Measurements from ENCODE around the gene COA1. TPM values are rescaled to one million over a fixed set of nuclear protein-coding genes. Genes with fewer than 3 reads are reported as not detected.
"Not testable (repeated sequence)": the region's sequence is repeated elsewhere in the genome, so short reads cannot be mapped to it uniquely, and the experiment has no call there.

Gene COA1
- total RNA-seq, 1 experiment from 2014 or later = 151 TPM

DNA sequence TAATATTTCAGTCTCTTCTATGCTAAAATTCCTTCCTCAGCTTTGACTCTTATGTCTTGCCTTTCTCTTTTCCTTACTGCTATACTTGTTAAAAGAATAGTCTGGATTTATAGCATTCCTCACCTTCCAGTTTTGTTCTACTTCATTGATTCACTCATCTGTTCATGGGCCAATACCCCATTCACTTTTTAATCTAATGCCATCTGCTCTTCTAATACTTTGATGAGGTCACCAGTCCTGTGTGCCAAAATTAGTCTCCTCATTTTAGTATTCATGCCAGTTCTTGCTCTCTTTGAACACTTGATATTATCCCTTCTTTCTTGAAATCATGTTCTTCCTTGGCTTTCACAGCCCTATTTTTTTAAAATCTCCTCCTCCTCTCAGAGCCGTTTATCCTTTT lies 127.1 kb downstream of the COA1 start:
- H3K27me3 ChIP-seq (ENCODE audit: insufficient read depth, low read depth) = no peaks in the 10 kb centered on the region
- no peak overlapping the region for H3K27ac ChIP-seq
- ChIA-PET CTCF (no interaction called here), POLR2A (ENCODE audit: unreplicated experiment) (no interaction called here)
- no peak overlapping the region for H3K4me2 ChIP-seq
- no peaks in the 10 kb centered on the region for H3K4me1 ChIP-seq (replicated peaks; ENCODE audit: insufficient read depth)
- peaks cover 72% of the 10 kb centered on the region for H3K79me2 ChIP-seq (ENCODE audit: low read depth)
- intact Hi-C loops (cut with micrococcal nuclease; ENCODE audit: unreplicated experiment) = no loop called here
- H2AFZ ChIP-seq = no peak overlapping the region
- TF ChIP-seq, protein P1, sequence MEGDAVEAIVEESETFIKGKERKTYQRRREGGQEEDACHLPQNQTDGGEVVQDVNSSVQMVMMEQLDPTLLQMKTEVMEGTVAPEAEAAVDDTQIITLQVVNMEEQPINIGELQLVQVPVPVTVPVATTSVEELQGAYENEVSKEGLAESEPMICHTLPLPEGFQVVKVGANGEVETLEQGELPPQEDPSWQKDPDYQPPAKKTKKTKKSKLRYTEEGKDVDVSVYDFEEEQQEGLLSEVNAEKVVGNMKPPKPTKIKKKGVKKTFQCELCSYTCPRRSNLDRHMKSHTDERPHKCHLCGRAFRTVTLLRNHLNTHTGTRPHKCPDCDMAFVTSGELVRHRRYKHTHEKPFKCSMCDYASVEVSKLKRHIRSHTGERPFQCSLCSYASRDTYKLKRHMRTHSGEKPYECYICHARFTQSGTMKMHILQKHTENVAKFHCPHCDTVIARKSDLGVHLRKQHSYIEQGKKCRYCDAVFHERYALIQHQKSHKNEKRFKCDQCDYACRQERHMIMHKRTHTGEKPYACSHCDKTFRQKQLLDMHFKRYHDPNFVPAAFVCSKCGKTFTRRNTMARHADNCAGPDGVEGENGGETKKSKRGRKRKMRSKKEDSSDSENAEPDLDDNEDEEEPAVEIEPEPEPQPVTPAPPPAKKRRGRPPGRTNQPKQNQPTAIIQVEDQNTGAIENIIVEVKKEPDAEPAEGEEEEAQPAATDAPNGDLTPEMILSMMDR (conservative IDR thresholded peaks at IDR 0.05) = no peak
- TF ChIP-seq EZH2 (IDR thresholded peaks at IDR 0.05; ENCODE audit: low read depth) = no peak
- peaks cover 11% of the 10 kb centered on the region; the same call in 1 of the 2 replicates for H3F3A ChIP-seq (ENCODE audit: insufficient read depth, low read depth)
- no TSS peak for BruUV-seq (replicated peaks)
- H3K36me3 ChIP-seq (ENCODE audit: low read depth) = peaks cover 72% of the 10 kb centered on the region
- DNase-seq = no peak
- H3K4me3 ChIP-seq = no peak overlapping the region
- peaks cover 16% of the 10 kb centered on the region for H3K9me3 ChIP-seq (ENCODE audit: insufficient read depth, low read depth)
- peaks cover 48% of the 10 kb centered on the region for H4K20me1 ChIP-seq (ENCODE audit: insufficient read depth)
- no peaks in the 10 kb centered on the region for H3K9me2 ChIP-seq (ENCODE audit: insufficient read depth)

DNA sequence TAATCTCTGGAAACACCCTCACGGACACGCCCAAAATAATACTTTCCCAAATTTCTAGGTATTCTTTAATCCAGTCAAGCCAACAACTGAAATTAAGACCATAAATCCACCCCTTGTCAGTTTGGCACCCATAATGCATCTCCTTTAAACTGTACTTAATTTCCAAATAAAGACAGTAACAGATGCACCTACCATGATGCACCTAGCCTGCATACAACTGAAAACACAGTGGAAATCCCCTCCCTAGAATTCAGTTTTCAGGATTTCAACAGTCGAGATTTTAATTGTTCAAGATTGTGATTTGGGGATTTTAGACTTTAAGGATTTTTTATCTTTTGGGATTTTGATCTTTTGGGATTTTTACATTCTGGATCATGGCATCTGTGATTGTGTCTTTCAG lies 129.3 kb downstream of the COA1 start:
- ChIA-PET POLR2A (ENCODE audit: unreplicated experiment) (interaction anchor here (0.6 kb wide), 1 partner anchor 46 kb away, joined by 3 read pairs; no protein-coding TSS in a partner anchor), CTCF (no interaction called here)
- Histone ChIP-seq H3K79me2 (ENCODE audit: low read depth) (peaks cover 73% of the 10 kb centered on the region), H3K9me2 (ENCODE audit: insufficient read depth) (no peaks in the 10 kb centered on the region), H3F3A (ENCODE audit: insufficient read depth, low read depth) (peaks cover 24% of the 10 kb centered on the region), H3K4me3 (no peak overlapping the region), H4K20me1 (ENCODE audit: insufficient read depth) (peaks cover 38% of the 10 kb centered on the region), H3K27ac (no peak overlapping the region), H3K36me3 (ENCODE audit: low read depth) (peaks cover 78% of the 10 kb centered on the region), H2AFZ (no peak overlapping the region), H3K27me3 (ENCODE audit: insufficient read depth, low read depth) (no peaks in the 10 kb centered on the region), H3K4me2 (no peak overlapping the region), H3K4me1 (replicated peaks; ENCODE audit: insufficient read depth) (peaks cover 13% of the 10 kb centered on the region), H3K9me3 (ENCODE audit: insufficient read depth, low read depth) (peaks cover 15% of the 10 kb centered on the region)
- DNase-seq = no peak
- BruUV-seq (replicated peaks) = no TSS peak
- TF ChIP-seq, protein P1 (conservative IDR thresholded peaks at IDR 0.05) = no peak
- no peak for TF ChIP-seq EZH2 (IDR thresholded peaks at IDR 0.05; ENCODE audit: low read depth)
- intact Hi-C loops (cut with micrococcal nuclease; ENCODE audit: unreplicated experiment) = no loop called here

DNA sequence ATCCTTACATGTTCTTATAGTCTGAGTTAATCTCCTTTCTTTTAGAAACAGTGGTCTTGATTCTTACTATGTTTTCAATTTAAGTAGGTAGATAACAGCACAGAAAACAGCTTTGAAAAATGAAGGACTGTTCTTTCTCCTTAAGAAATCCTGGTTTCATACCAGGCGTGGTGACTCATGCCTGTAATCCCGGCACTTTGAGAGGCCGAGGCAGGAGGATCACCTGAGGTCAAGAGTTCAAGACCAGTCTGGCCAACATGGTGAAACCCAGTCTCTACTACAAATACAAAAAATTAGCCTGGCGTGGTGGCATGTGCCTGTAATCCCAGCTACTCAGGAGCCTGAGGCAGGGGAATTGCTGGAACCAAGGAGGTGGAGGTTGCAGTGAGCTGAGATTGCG lies 132.9 kb downstream of the COA1 start:
- H3K27me3 ChIP-seq (ENCODE audit: insufficient read depth, low read depth); H2AFZ ChIP-seq; CTCF ChIA-PET; H3K9me3 ChIP-seq (ENCODE audit: insufficient read depth, low read depth); H3K4me2 ChIP-seq; POLR2A ChIA-PET (ENCODE audit: unreplicated experiment); BruUV-seq (replicated peaks); intact Hi-C loops (cut with micrococcal nuclease; ENCODE audit: unreplicated experiment); H3K9me2 ChIP-seq (ENCODE audit: insufficient read depth); H3K4me3 ChIP-seq: not testable (repeated sequence)
- H3F3A ChIP-seq (ENCODE audit: insufficient read depth, low read depth) = peaks cover 24% of the 10 kb centered on the region
- H4K20me1 ChIP-seq (ENCODE audit: insufficient read depth) = peaks cover 41% of the 10 kb centered on the region
- DNase-seq = peak in 1 of 2 experiments; percentile 73
- peak overlapping the region; percentile 9; the same call in 1 of the 2 replicates for H3K27ac ChIP-seq
- peaks cover 26% of the 10 kb centered on the region for H3K4me1 ChIP-seq (replicated peaks; ENCODE audit: insufficient read depth)
- peaks cover 77% of the 10 kb centered on the region for H3K79me2 ChIP-seq (ENCODE audit: low read depth)
- H3K36me3 ChIP-seq (ENCODE audit: low read depth) = peaks cover 43% of the 10 kb centered on the region

DNA sequence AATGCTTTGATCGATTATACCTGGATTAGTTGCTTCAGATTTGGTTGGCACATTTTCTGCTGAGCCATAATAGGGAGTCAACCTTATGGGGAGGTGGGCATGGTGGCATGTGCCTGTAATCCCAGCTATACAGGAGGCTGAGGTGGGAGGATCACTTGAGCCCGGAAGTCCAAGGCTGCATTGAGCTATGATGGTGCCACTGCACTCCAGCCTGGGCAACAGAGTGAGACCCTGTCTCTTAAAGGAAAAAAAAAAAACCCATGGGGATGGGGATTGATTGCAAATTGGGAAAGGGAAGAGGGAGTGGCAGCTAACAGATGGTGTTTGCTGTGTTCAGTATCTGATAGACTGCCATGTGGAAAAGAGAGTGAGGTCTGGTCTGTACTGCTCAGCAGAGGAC lies 135.3 kb downstream of the COA1 start:
- Histone ChIP-seq H3K9me3 (ENCODE audit: insufficient read depth, low read depth) (no peaks in the 10 kb centered on the region), H3K27ac (no peak overlapping the region), H3K4me3 (no peak overlapping the region), H3K79me2 (ENCODE audit: low read depth) (peaks cover 90% of the 10 kb centered on the region), H4K20me1 (ENCODE audit: insufficient read depth) (peaks cover 44% of the 10 kb centered on the region), H3K4me1 (replicated peaks; ENCODE audit: insufficient read depth) (peaks cover 36% of the 10 kb centered on the region), H3K36me3 (ENCODE audit: low read depth) (peaks cover 39% of the 10 kb centered on the region), H3K4me2 (no peak overlapping the region), H3F3A (ENCODE audit: insufficient read depth, low read depth) (peaks cover 19% of the 10 kb centered on the region; the same call in 1 of the 2 replicates), H3K9me2 (ENCODE audit: insufficient read depth) (no peaks in the 10 kb centered on the region), H3K27me3 (ENCODE audit: insufficient read depth, low read depth) (no peaks in the 10 kb centered on the region), H2AFZ (no peak overlapping the region)
- intact Hi-C loops (cut with micrococcal nuclease; ENCODE audit: unreplicated experiment) = no loop called here
- no peak for DNase-seq
- no TSS peak for BruUV-seq (replicated peaks)
- CTCF ChIA-PET = interaction anchor here (1.5 kb wide), 1 partner anchor 11 kb away, joined by 9 read pairs; the partner anchor contains the start of gene STK17A
- TF ChIP-seq EZH2 (IDR thresholded peaks at IDR 0.05; ENCODE audit: low read depth) = no peak
- TF ChIP-seq, protein P1 (conservative IDR thresholded peaks at IDR 0.05) = no peak
- POLR2A ChIA-PET (ENCODE audit: unreplicated experiment) = interaction anchor here (0.6 kb wide), 1 partner anchor 11 kb away, joined by 3 read pairs; the partner anchor contains the start of gene STK17A
